GM20000 (cell line): ENCODE data around the gene STOX1.

Experiments used
- DNase-seq: peaks from one replicate; pipeline ENCODE4 v3.0.0; 2012; ENCODE audit warnings: low spot score
- CTCF ChIP-seq: IDR thresholded peaks from 2 replicates; pipeline ENCODE4 v1.5.1; 2012; ENCODE audit warnings: mild to moderate bottlenecking, control low read depth; ENCODE audit errors: extremely low read depth, missing control alignments

STOX1 gene

GRCh38 chr10:68876246-68877138 lies 49.2 kb downstream of the STOX1 start:
- no peak for DNase-seq
- TF ChIP-seq CTCF: no peak

- no peak for TF ChIP-seq CTCF
Observed at GRCh38 chr10:68877482-68878110, 50.3 kb downstream of the STOX1 start.

DNA sequence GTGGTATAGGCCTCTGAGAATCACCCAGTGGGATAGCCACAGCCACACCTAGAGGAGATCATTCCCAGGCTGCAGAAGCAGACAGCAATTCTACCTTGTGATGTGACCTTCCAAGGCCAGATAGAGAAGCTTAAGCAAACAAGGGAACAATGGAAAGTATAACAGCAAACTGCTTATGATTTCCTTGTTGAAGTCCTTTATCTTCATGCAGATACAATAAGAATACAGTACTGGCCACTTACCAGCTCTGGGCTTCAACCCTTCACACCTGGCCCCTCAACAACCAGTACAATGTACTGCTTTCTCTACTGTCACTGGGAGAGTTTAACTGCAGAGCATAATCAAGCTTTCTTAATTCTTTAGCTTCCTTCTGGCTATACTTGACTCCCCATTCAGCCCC lies 51.2 kb downstream of the STOX1 start:
- DNase-seq: no peak
- TF ChIP-seq CTCF: no peak

More at GRCh38 chr10:68877482-68878110, 50.3 kb downstream of the STOX1 start:
- no peak for DNase-seq

DNA sequence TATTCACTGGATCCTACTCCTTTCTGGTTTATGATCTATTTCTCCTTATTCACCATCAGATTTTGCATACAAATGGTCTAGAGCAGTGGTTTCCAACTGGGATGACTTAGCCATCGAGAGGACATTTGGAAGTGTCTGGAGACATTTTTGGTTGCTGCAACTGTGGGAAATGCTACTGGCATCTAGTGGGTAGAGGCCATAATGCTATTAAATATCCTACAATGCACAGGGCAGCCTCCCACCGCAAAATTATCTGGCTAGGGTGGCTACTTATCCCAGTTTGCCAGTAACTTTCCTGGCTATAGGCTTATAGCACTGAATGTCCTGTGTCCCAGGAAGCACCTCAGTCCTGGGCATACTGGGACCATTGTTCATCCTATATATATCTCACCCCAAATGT lies 52.3 kb downstream of the STOX1 start:
- no peak for DNase-seq
- no peak for TF ChIP-seq CTCF

DNA sequence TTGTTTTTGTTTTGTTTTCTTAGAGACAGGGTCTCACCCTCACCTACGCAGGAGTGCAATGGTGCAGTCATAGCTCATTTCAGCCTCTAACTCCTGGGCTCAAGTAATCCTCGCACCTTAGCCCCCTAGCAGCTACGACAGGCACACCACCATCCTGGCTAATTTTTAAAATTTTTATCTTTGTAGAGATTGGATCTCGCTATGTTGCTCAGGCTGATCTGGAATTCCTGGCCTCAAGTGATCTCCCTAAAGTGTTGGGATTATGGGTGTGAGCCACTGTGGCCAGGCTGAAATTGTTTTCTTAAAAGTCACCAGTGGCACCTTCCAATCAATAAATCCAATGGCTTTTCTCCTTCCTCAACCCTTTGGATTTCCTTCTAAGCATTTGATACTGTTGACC lies 52.9 kb downstream of the STOX1 start:
- no peak for TF ChIP-seq CTCF
- no peak for DNase-seq

DNA sequence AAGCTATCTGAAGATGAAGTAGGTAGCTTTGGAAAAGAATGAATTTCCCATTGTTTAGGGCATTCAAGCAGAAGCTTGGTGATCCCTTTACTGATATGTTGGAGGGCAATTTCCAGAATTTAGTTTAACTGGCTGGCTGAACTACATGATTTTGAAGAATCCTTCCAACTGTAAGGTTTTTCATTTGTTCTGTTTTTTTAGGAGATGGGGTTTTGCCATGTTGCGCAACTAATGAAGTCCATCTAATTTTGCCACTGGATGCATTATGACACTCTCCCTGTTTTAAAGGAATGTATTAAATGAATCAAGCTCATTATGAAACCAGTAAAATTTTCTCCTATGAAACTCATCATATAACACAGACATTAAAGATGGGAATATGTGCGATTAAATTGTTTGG lies 67.7 kb downstream of the STOX1 start:
- no peak for TF ChIP-seq CTCF
- no peak for DNase-seq

GRCh38 chr10:68897336-68897741 lies 70.0 kb downstream of the STOX1 start:
- DNase-seq: peak; percentile 49

More at GRCh38 chr10:68897336-68897741, 70.0 kb downstream of the STOX1 start:
- TF ChIP-seq CTCF: peak; percentile 37
